22Rv1 (cell line): ENCODE measurements around the gene YTHDF1.

Experiments used
- ZFX ChIP-seq: fragments of 450-650 bp; IDR thresholded peaks from 2 replicates; pipeline ENCODE4 v1.6.1; 2017; ENCODE audit warnings: antibody characterized with exemption, borderline replicate concordance
- TF ChIP-seq, protein P1 (sequence below): fragments of 450-650 bp; IDR thresholded peaks from 2 replicates; pipeline ENCODE4 v1.5.1; 2017; ENCODE audit warnings: mild to moderate bottlenecking

DNA sequence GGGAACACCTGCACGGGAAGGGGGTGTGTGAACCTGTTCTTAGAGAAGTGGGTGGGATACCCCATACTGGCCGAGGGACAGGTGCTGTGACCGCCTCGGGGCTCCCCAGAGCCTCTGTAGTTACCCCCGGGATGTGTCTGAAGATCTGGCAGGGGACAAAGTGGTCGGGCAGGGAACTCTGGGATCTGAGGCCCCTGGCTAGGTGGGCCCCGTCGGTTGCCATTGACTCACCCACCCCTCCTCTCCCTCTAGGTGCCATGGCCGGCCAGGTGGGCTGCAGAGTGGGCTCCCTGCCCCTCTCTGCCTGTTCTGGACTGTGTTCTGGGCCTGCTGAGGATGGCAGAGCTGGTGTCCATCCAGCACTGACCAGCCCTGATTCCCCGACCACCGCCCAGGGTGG lies 24.1 kb upstream of the YTHDF1 start:
- TF ChIP-seq, protein P1, sequence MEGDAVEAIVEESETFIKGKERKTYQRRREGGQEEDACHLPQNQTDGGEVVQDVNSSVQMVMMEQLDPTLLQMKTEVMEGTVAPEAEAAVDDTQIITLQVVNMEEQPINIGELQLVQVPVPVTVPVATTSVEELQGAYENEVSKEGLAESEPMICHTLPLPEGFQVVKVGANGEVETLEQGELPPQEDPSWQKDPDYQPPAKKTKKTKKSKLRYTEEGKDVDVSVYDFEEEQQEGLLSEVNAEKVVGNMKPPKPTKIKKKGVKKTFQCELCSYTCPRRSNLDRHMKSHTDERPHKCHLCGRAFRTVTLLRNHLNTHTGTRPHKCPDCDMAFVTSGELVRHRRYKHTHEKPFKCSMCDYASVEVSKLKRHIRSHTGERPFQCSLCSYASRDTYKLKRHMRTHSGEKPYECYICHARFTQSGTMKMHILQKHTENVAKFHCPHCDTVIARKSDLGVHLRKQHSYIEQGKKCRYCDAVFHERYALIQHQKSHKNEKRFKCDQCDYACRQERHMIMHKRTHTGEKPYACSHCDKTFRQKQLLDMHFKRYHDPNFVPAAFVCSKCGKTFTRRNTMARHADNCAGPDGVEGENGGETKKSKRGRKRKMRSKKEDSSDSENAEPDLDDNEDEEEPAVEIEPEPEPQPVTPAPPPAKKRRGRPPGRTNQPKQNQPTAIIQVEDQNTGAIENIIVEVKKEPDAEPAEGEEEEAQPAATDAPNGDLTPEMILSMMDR, result no peak
- TF ChIP-seq ZFX, result no peak
